SK-N-MC (cell line): ENCODE results near the gene NRCAM.
"Not testable (repeated sequence)": the region's sequence is repeated elsewhere in the genome, so short reads cannot be mapped to it uniquely, and the experiment has no call there.

ENCODE experiments used
- DNase-seq: peaks from one replicate; pipeline ENCODE4 v3.0.0-alpha.2; 2011; ENCODE audit warnings: low read depth, low spot score
- H3K27ac ChIP-seq: fragments of 200-600 bp; sonication (generic); 2 replicates; pipeline ENCODE4 v1.5.1; 2016; ENCODE audit warnings: mixed run types
- H3K36me3 ChIP-seq: fragments of 200-600 bp; sonication (generic); 2 replicates; pipeline ENCODE4 v1.6.1; 2017; ENCODE audit warnings: antibody characterized with exemption, low read length, mixed read lengths; ENCODE audit not compliant: insufficient read depth
- H3K4me3 ChIP-seq: fragments of 200-600 bp; sonication (generic); 2 replicates; pipeline ENCODE4 v1.5.1; 2016
- H3K9ac ChIP-seq: fragments of 200-600 bp; sonication (generic); 2 replicates; pipeline ENCODE4 v1.8.0; 2017; ENCODE audit warnings: mixed run types, mixed read lengths; ENCODE audit not compliant: insufficient read length
- H3K9me3 ChIP-seq: fragments of 200-600 bp; sonication (generic); 2 replicates; pipeline ENCODE4 v1.6.1; 2017; ENCODE audit warnings: low read depth, mild to moderate bottlenecking, antibody characterized with exemption, low read length, moderate library complexity, mixed read lengths
- EZH2 ChIP-seq: fragments of 200-600 bp; sonication (generic); IDR thresholded peaks from one replicate; pipeline ENCODE4 v1.6.1; 2017; ENCODE audit warnings: antibody characterized with exemption
- FOXP2 ChIP-seq: optimal IDR thresholded peaks from 2 replicates; pipeline ENCODE3; 2011; ENCODE audit warnings: mild to moderate bottlenecking, moderate library complexity; ENCODE audit not compliant: insufficient read depth; ENCODE audit errors: extremely low read length, control extremely low read depth
- POLR2AphosphoS5 ChIP-seq: IDR thresholded peaks from 2 replicates; pipeline ENCODE4 v1.6.1; 2012; ENCODE audit warnings: mild to moderate bottlenecking, low read depth, low read length, borderline replicate concordance

The NRCAM gene

GRCh38 chr7:108363659-108364058 is 92.6 kb downstream of the NRCAM start:
- TF ChIP-seq EZH2 = no peak
- TF ChIP-seq FOXP2 = no peak
- TF ChIP-seq POLR2AphosphoS5 = no peak
- Histone ChIP-seq H3K4me3 (no peak overlapping the region), H3K9me3 (no peaks in the 10 kb centered on the region), H3K9ac (no peak overlapping the region), H3K36me3 (no peaks in the 10 kb centered on the region), H3K27ac (no peak overlapping the region)
- DNase-seq = no peak

GRCh38 chr7:108360058-108360800 is 96.0 kb downstream of the NRCAM start:
- TF ChIP-seq FOXP2 = no peak
- TF ChIP-seq POLR2AphosphoS5 = no peak
- no peak for TF ChIP-seq EZH2
- Histone ChIP-seq H3K4me3 (no peak overlapping the region), H3K9ac (no peak overlapping the region), H3K9me3 (no peaks in the 10 kb centered on the region), H3K27ac (no peak overlapping the region), H3K36me3 (no peaks in the 10 kb centered on the region)
- DNase-seq = no peak

- Histone ChIP-seq H3K9me3 (no peaks in the 10 kb centered on the region), H3K4me3 (no peak overlapping the region), H3K36me3 (no peaks in the 10 kb centered on the region), H3K9ac (no peak overlapping the region), H3K27ac (no peak overlapping the region)
- no peak for DNase-seq
- no peak for TF ChIP-seq FOXP2
- no peak for TF ChIP-seq EZH2
- TF ChIP-seq POLR2AphosphoS5 = no peak
Measured at GRCh38 chr7:108358553-108358952, 97.7 kb downstream of the NRCAM start.

GRCh38 chr7:108351729-108352131 is 104.5 kb downstream of the NRCAM start:
- no peak overlapping the region for H3K9ac ChIP-seq

GRCh38 chr7:108348913-108349312 is 107.3 kb downstream of the NRCAM start:
- H3K4me3 ChIP-seq = no peak overlapping the region
- no peaks in the 10 kb centered on the region for H3K36me3 ChIP-seq
- DNase-seq = no peak
- no peak overlapping the region for H3K9ac ChIP-seq
- no peak for TF ChIP-seq POLR2AphosphoS5
- no peak for TF ChIP-seq FOXP2
- no peak for TF ChIP-seq EZH2
- H3K9me3 ChIP-seq = no peaks in the 10 kb centered on the region
- H3K27ac ChIP-seq = no peak overlapping the region

More at GRCh38 chr7:108351729-108352131, 104.5 kb downstream of the NRCAM start:
- no peak for DNase-seq
- Histone ChIP-seq H3K36me3 (no peaks in the 10 kb centered on the region), H3K4me3 (no peak overlapping the region), H3K9me3 (no peaks in the 10 kb centered on the region), H3K27ac (no peak overlapping the region)
- no peak for TF ChIP-seq EZH2
- no peak for TF ChIP-seq FOXP2
- TF ChIP-seq POLR2AphosphoS5 = no peak

- no peak for TF ChIP-seq FOXP2
- no peak for TF ChIP-seq EZH2
- TF ChIP-seq POLR2AphosphoS5 = no peak
- Histone ChIP-seq H3K9ac (no peak overlapping the region), H3K27ac (no peak overlapping the region), H3K36me3 (no peaks in the 10 kb centered on the region), H3K9me3 (no peaks in the 10 kb centered on the region), H3K4me3 (no peak overlapping the region)
- no peak for DNase-seq
Measured at GRCh38 chr7:108347616-108348015, 108.6 kb downstream of the NRCAM start.

- H3K9me3 ChIP-seq = no peaks in the 10 kb centered on the region
- no peak overlapping the region for H3K9ac ChIP-seq
- no peak overlapping the region for H3K4me3 ChIP-seq
- no peaks in the 10 kb centered on the region for H3K36me3 ChIP-seq
- TF ChIP-seq EZH2 (no peak), FOXP2 (no peak), POLR2AphosphoS5 (no peak)
- no peak for DNase-seq
- no peak overlapping the region for H3K27ac ChIP-seq
Measured at GRCh38 chr7:108345710-108346336, 110.4 kb downstream of the NRCAM start.

GRCh38 chr7:108340856-108341411 is 115.3 kb downstream of the NRCAM start:
- Histone ChIP-seq H3K27ac (no peak overlapping the region), H3K9ac (no peak overlapping the region), H3K36me3 (no peaks in the 10 kb centered on the region), H3K4me3 (no peak overlapping the region), H3K9me3 (no peaks in the 10 kb centered on the region)
- TF ChIP-seq EZH2 = no peak
- no peak for TF ChIP-seq FOXP2
- TF ChIP-seq POLR2AphosphoS5 = no peak
- no peak for DNase-seq

GRCh38 chr7:108340406-108340805 is 115.8 kb downstream of the NRCAM start:
- not testable (repeated sequence) for DNase-seq, H3K9me3 ChIP-seq, H3K4me3 ChIP-seq, H3K27ac ChIP-seq, H3K9ac ChIP-seq, H3K36me3 ChIP-seq
